ENCODE data around the gene SIRT4.

DNA sequence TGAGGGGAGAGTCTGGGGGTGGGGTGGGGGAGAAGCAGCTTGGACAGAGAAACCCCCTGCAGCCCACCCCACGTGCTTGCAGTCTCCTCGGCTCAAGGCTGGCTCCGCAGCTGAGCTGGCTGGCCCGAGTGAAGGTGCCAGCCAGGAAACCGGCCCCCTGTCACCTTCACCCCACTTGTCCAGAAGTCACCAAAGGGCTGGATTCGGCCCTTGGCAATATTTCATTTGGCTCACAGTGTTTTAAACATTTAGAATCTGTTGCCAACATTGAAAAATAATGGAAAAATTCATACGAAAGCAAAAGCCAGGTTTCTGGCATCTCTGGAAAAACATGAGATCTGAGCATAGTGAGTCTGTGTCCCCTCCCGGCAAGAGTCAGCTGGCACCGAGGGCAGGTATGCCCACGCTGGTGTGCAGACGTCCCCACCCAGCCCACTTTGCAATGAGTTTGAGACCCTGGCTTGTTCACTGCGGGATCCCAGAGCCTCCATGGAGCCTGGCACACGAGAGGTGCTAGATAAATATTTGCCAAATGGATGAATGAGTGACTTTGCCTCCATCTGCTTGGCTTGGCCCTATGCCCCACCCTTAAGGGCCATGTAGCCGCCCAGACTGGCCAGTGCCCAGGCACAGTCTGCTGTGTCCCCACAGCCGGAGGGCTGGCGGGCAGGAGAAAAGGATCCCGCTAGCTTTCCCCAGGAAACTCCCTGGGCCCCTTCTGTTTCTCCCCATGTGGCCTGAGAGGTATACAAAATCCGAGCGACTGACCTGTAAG, 48.6 kb downstream of the SIRT4 start:
- TF ChIP-seq, protein P1, sequence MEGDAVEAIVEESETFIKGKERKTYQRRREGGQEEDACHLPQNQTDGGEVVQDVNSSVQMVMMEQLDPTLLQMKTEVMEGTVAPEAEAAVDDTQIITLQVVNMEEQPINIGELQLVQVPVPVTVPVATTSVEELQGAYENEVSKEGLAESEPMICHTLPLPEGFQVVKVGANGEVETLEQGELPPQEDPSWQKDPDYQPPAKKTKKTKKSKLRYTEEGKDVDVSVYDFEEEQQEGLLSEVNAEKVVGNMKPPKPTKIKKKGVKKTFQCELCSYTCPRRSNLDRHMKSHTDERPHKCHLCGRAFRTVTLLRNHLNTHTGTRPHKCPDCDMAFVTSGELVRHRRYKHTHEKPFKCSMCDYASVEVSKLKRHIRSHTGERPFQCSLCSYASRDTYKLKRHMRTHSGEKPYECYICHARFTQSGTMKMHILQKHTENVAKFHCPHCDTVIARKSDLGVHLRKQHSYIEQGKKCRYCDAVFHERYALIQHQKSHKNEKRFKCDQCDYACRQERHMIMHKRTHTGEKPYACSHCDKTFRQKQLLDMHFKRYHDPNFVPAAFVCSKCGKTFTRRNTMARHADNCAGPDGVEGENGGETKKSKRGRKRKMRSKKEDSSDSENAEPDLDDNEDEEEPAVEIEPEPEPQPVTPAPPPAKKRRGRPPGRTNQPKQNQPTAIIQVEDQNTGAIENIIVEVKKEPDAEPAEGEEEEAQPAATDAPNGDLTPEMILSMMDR (IDR thresholded peaks at IDR 0.05): no peak
- TF ChIP-seq POLR2A (IDR thresholded peaks at IDR 0.05): no peak
